WTC11 (cell line): ENCODE results near the gene OCRL. TPM values are rescaled to one million over a fixed set of nuclear protein-coding genes. Genes with fewer than 3 reads are reported as not detected.

Source experiments
- ATAC-seq: fragments of 200-7000 bp; cut with Tn5 transposase; 2 replicates; pipeline ENCODE4 v1.10.0; 2021; ENCODE audit warnings: mild to moderate bottlenecking, moderate library complexity
- CTCF ChIA-PET: fragments of 300-600 bp; sonication (Branson Sonifier 250); formaldehyde crosslinking; loops from one replicate; lab custom pipeline; 2021; ENCODE audit warnings: antibody characterized with exemption; lab: Charles Lee
- POLR2A ChIA-PET: fragments of 350-600 bp; sonication (Branson Sonifier 250); formaldehyde crosslinking; loops from one replicate; lab custom pipeline; 2021; ENCODE audit warnings: antibody characterized with exemption; lab: Charles Lee
- DNase-seq: peaks from one replicate; pipeline ENCODE4 v3.0.0; 2021; ENCODE audit warnings: low spot score
- H3K27ac Mint-ChIP-seq: 2 replicates; pipeline ENCODE4 v1.8.0; 2021; ENCODE audit warnings: mixed read lengths
- H3K27me3 Mint-ChIP-seq: 2 replicates; pipeline ENCODE4 v1.8.0; 2021; ENCODE audit warnings: low read depth, mild to moderate bottlenecking, moderate library complexity, mixed read lengths
- H3K36me3 Mint-ChIP-seq: 2 replicates; pipeline ENCODE4 v1.8.0; 2021; ENCODE audit warnings: mixed read lengths
- H3K4me1 Mint-ChIP-seq: 2 replicates; pipeline ENCODE4 v1.8.0; 2022; ENCODE audit warnings: mixed read lengths
- H3K4me3 Mint-ChIP-seq: 2 replicates; pipeline ENCODE4 v1.8.0; 2021; ENCODE audit warnings: mild to moderate bottlenecking, moderate library complexity, mixed read lengths
- H3K9me3 Mint-ChIP-seq: 2 replicates; pipeline ENCODE4 v1.8.0; 2021; ENCODE audit warnings: mixed read lengths
- ATF6 ChIP-seq: sonication (generic); formaldehyde crosslinking; IDR thresholded peaks from 2 replicates; pipeline ENCODE4 v1.8.1; 2023; ENCODE audit warnings: mild to moderate bottlenecking, missing genetic modification reagents
- CBFB ChIP-seq: sonication (generic); formaldehyde crosslinking; IDR thresholded peaks from 2 replicates; pipeline ENCODE4 v1.8.1; 2022; ENCODE audit warnings: mild to moderate bottlenecking, low read depth, missing genetic modification reagents
- CREB1 ChIP-seq: sonication (generic); formaldehyde crosslinking; IDR thresholded peaks from 2 replicates; pipeline ENCODE4 v1.8.0; 2023; ENCODE audit warnings: mild to moderate bottlenecking, missing genetic modification reagents
- EMX1 ChIP-seq: fragments of 250-450 bp; sonication (Bioruptor Pico); IDR thresholded peaks from 2 replicates; pipeline ENCODE4 v1.8.0; 2021; ENCODE audit warnings: mild to moderate bottlenecking
- FOXP1 ChIP-seq: sonication (generic); formaldehyde crosslinking; IDR thresholded peaks from 2 replicates; pipeline ENCODE4 v1.8.0; 2022; ENCODE audit warnings: missing genetic modification reagents, mild to moderate bottlenecking, moderate library complexity, borderline replicate concordance
- MYBL2 ChIP-seq: sonication (generic); formaldehyde crosslinking; IDR thresholded peaks from 2 replicates; pipeline ENCODE4 v1.8.1; 2023; ENCODE audit warnings: mild to moderate bottlenecking, moderate library complexity, missing genetic modification reagents
- NFATC4 ChIP-seq: fragments of 250-450 bp; sonication (Bioruptor Pico); IDR thresholded peaks from 2 replicates; pipeline ENCODE4 v1.9.0; 2021; ENCODE audit warnings: mild to moderate bottlenecking
- NR1H2 ChIP-seq: sonication (generic); formaldehyde crosslinking; IDR thresholded peaks from 2 replicates; pipeline ENCODE4 v1.9.0; 2021; ENCODE audit warnings: mild to moderate bottlenecking, moderate library complexity, missing genetic modification reagents
- TCF7 ChIP-seq: sonication (generic); formaldehyde crosslinking; IDR thresholded peaks from 2 replicates; pipeline ENCODE4 v1.8.0; 2022; ENCODE audit warnings: mild to moderate bottlenecking, low read depth, missing genetic modification reagents, moderate library complexity
- TP53 ChIP-seq: sonication (generic); formaldehyde crosslinking; IDR thresholded peaks from 2 replicates; pipeline ENCODE4 v1.8.1; 2023; ENCODE audit warnings: mild to moderate bottlenecking, missing genetic modification reagents
- ZBTB21 ChIP-seq: sonication (generic); formaldehyde crosslinking; IDR thresholded peaks from 2 replicates; pipeline ENCODE4 v1.8.1; 2023; ENCODE audit warnings: mild to moderate bottlenecking, missing genetic modification reagents, borderline replicate concordance
- ZNF138 ChIP-seq: sonication (generic); formaldehyde crosslinking; conservative IDR thresholded peaks from 2 replicates; pipeline ENCODE4 v1.8.1; 2022; ENCODE audit warnings: mild to moderate bottlenecking, moderate library complexity, missing genetic modification reagents
- ZNF396 ChIP-seq: fragments of 250-450 bp; sonication (Bioruptor Pico); IDR thresholded peaks from 2 replicates; pipeline ENCODE4 v1.8.0; 2021; ENCODE audit warnings: mild to moderate bottlenecking, moderate library complexity, borderline replicate concordance
- ZNF512 ChIP-seq: sonication (generic); formaldehyde crosslinking; IDR thresholded peaks from 2 replicates; pipeline ENCODE4 v1.8.1; 2022; ENCODE audit warnings: missing genetic modification reagents, borderline replicate concordance
- total RNA-seq: library from RNA; stranded (reverse); gene quantifications from 3 replicates; pipeline ENCODE4 v1.2.3, GENCODE V29; 2021
- TF ChIP-seq, protein P1 (sequence below): sonication (generic); formaldehyde crosslinking; IDR thresholded peaks from 2 replicates; pipeline ENCODE4 v1.8.1; 2022; ENCODE audit warnings: low read depth, mild to moderate bottlenecking, moderate library complexity, missing genetic modification reagents, borderline replicate concordance
- TF ChIP-seq, protein P2 (sequence below): sonication (generic); formaldehyde crosslinking; IDR thresholded peaks from 2 replicates; pipeline ENCODE4 v1.8.0; 2022; ENCODE audit warnings: mild to moderate bottlenecking, missing genetic modification reagents
- TF ChIP-seq, protein P3 (sequence below): sonication (generic); formaldehyde crosslinking; IDR thresholded peaks from 2 replicates; pipeline ENCODE4 v1.8.1; 2022; ENCODE audit warnings: low read depth, missing genetic modification reagents, borderline replicate concordance
- TF ChIP-seq, protein P4 (sequence below): sonication (generic); formaldehyde crosslinking; IDR thresholded peaks from 2 replicates; pipeline ENCODE4 v1.8.0; 2022; ENCODE audit warnings: mild to moderate bottlenecking, missing genetic modification reagents
- TF ChIP-seq, protein P5 (sequence below): fragments of 250-450 bp; sonication (Bioruptor Pico); IDR thresholded peaks from 2 replicates; pipeline ENCODE4 v2.1.2; 2022; ENCODE audit warnings: mild to moderate bottlenecking, moderate library complexity

The OCRL gene
- total RNA-seq, 1 experiment from 2014 or later = 17.4 TPM

DNA sequence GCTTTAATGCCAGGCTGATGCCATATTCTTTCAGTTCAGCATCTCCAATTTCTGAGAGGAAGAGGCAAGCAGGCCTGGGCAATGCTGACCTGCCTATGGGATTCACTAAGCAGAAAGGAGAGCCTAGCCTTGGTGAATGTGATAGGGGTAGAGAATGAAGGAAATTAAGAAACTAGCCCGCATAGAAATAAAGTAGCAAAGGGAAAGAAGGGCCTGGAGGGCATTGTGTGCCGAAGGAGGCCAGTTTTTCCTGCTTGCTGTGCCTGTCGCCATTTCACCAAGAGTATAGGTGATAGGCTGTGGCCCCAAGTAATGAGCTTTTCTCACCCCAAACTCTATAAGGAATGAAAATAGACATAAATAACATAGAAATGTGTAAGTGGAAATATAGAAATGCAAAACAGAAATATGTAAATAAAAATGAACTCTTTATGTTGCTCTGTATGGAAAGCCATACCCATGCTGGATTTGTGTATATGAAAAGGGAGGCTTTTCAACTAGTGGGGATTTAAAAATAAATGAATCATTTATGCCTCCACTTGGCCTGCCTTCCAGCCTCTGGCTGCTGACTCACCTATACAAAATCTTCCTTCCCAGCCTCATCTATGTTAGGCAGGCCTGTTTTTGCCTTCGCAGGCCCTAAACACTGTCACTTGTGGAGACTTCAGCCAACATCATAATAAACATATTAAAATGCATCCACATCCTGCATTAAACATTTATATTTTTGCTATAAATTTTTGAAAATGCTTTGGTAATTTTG is 5.1 kb upstream of the OCRL start:
- no peaks in the 10 kb centered on the region for H3K9me3 Mint-ChIP-seq
- ATAC-seq (no peak), DNase-seq (no peak)
- H3K4me3 Mint-ChIP-seq = no peak overlapping the region
- peaks cover 2% of the 10 kb centered on the region; the same call in 1 of the 2 replicates for H3K4me1 Mint-ChIP-seq
- H3K27me3 Mint-ChIP-seq = no peaks in the 10 kb centered on the region; the same call in none of the 2 replicates
- ChIA-PET CTCF (no interaction called here), POLR2A (no interaction called here)
- H3K27ac Mint-ChIP-seq = no peak overlapping the region
- H3K36me3 Mint-ChIP-seq = no peaks in the 10 kb centered on the region
- TF ChIP-seq ATF6 (CRISPR knock-in tag) (no peak), CBFB (CRISPR knock-in tag) (no peak), ZNF396 (CRISPR knock-in tag) (no peak), ZNF512 (CRISPR knock-in tag) (no peak), ZBTB21 (CRISPR knock-in tag) (no peak), NFATC4 (CRISPR knock-in tag) (no peak), EMX1 (CRISPR knock-in tag) (no peak), TCF7 (CRISPR knock-in tag) (no peak), MYBL2 (CRISPR knock-in tag) (no peak), ZNF138 (no peak), FOXP1 (CRISPR knock-in tag) (no peak), TP53 (CRISPR knock-in tag) (no peak), CREB1 (no peak), NR1H2 (CRISPR knock-in tag) (no peak)
- TF ChIP-seq, protein P1, sequence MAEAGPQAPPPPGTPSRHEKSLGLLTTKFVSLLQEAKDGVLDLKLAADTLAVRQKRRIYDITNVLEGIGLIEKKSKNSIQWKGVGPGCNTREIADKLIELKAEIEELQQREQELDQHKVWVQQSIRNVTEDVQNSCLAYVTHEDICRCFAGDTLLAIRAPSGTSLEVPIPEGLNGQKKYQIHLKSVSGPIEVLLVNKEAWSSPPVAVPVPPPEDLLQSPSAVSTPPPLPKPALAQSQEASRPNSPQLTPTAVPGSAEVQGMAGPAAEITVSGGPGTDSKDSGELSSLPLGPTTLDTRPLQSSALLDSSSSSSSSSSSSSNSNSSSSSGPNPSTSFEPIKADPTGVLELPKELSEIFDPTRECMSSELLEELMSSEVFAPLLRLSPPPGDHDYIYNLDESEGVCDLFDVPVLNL (CRISPR knock-in tag) = no peak
- TF ChIP-seq, protein P2, sequence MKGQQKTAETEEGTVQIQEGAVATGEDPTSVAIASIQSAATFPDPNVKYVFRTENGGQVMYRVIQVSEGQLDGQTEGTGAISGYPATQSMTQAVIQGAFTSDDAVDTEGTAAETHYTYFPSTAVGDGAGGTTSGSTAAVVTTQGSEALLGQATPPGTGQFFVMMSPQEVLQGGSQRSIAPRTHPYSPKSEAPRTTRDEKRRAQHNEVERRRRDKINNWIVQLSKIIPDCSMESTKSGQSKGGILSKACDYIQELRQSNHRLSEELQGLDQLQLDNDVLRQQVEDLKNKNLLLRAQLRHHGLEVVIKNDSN = no peak
- TF ChIP-seq, protein P3, sequence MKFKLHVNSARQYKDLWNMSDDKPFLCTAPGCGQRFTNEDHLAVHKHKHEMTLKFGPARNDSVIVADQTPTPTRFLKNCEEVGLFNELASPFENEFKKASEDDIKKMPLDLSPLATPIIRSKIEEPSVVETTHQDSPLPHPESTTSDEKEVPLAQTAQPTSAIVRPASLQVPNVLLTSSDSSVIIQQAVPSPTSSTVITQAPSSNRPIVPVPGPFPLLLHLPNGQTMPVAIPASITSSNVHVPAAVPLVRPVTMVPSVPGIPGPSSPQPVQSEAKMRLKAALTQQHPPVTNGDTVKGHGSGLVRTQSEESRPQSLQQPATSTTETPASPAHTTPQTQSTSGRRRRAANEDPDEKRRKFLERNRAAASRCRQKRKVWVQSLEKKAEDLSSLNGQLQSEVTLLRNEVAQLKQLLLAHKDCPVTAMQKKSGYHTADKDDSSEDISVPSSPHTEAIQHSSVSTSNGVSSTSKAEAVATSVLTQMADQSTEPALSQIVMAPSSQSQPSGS (CRISPR knock-in tag) = no peak
- TF ChIP-seq, protein P4, sequence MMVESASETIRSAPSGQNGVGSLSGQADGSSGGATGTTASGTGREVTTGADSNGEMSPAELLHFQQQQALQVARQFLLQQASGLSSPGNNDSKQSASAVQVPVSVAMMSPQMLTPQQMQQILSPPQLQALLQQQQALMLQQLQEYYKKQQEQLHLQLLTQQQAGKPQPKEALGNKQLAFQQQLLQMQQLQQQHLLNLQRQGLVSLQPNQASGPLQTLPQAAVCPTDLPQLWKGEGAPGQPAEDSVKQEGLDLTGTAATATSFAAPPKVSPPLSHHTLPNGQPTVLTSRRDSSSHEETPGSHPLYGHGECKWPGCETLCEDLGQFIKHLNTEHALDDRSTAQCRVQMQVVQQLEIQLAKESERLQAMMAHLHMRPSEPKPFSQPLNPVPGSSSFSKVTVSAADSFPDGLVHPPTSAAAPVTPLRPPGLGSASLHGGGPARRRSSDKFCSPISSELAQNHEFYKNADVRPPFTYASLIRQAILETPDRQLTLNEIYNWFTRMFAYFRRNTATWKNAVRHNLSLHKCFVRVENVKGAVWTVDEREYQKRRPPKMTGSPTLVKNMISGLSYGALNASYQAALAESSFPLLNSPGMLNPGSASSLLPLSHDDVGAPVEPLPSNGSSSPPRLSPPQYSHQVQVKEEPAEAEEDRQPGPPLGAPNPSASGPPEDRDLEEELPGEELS (CRISPR knock-in tag) = no peak
- TF ChIP-seq, protein P5, sequence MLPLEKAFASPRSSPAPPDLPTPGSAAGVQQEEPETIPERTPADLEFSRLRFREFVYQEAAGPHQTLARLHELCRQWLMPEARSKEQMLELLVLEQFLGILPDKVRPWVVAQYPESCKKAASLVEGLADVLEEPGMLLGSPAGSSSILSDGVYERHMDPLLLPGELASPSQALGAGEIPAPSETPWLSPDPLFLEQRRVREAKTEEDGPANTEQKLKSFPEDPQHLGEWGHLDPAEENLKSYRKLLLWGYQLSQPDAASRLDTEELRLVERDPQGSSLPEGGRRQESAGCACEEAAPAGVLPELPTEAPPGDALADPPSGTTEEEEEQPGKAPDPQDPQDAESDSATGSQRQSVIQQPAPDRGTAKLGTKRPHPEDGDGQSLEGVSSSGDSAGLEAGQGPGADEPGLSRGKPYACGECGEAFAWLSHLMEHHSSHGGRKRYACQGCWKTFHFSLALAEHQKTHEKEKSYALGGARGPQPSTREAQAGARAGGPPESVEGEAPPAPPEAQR (CRISPR knock-in tag) = no peak
